ENCODE data around the gene SORCS2.
A peak's percentile ranks its signal among the peaks of the same experiment; 100 is the strongest.

Gene SORCS2

DNA sequence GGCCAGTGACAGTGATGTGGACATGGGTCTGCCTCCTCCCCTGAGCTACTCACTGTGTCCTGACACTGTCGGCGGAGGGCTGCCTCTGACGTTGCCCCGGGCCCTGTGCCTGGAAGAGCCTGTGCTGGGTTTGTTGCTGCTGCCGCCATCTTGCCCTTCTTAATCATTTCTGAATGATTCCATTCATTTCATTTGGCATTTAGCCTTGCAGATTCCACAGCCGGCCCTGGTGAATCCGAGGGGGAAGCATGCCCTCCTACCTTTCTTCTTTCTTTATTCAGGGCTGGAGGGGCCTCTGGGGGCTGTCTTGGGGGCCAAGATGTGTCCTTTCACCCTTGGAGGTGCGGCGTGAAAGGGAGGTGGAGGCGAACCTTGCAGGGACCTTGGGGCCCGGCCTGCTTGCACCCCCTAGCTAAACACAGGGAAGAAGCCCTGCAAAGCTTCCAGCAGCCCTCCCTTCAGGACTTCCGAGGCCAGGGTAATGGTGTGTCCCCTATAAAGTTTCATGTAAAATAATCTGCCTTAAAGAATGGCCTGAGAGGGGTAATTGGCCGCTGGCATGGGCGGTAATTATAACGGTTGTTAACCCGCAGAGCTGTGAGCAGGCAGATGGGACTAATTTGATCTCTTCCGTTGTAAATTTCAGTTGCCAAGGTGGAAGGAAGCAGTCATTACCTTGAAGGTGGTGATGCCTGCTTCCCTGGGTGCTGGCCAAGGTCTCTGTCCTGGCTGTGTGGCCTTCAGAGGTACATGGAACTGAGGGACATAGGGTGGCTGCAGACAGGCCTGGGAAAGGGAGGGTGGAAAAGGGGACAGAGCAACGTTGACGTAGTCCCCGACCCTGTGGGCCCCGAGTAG is 150.1 kb downstream of the SORCS2 start:
- DNase-seq, result peak; percentile 71

DNA sequence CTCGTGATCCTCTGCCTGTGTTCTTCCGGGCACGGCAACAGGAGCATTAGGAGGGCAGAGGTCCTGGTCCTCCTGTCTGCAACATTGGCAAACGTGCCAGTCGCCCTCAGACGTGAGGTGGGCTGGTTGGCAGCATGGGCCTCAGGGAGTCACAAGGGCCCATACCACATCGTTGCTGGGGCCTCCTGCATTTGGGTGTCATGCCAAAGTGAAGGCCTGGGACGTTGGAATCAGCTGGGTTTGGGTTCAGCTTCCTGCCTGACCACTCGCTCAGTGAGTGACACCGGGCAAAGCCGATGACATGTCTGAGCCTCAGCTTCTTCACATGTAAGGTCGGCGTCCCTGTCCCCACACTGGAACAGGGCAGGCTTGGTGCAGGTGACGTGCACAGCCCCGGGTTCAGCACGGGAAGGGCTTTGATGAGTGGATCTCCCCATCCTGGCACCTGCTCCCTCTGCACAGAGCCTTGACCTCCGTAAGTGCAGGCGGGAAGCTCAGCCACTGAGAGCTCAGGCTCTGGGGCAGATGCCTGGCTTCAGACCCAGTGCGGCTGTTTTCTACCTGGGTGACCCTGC is 150.8 kb downstream of the SORCS2 start:
- no peak for DNase-seq

DNA sequence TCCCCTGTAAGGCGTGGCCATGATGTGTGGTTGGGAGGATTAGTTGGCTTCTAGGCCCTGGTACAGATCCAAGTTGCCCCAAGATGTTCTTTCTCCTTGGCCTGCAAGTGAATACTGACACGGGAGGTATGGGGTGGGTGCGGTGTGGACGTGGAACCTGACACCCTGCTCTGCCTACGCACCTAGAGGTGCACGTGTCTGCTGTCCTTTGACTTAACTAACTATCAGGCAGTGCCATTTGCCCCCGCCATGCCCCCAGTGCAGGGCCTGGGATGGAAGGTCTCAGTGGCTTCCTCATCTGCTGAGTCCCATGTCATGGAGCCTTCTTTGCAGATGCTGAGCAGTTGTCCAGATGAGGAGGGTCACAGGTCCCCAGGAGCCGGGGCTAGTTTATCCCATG is 151.6 kb downstream of the SORCS2 start:
- no peak for DNase-seq

- no peak for DNase-seq
Measured at GRCh38 chr4:7344636-7345155, 152.4 kb downstream of the SORCS2 start.

GRCh38 chr4:7347981-7348380 is 155.6 kb downstream of the SORCS2 start:
- DNase-seq, result no peak

- no peak for DNase-seq
Measured at GRCh38 chr4:7348946-7349900, 156.9 kb downstream of the SORCS2 start.

- no peak for DNase-seq
Measured at GRCh38 chr4:7350396-7350795, 158.1 kb downstream of the SORCS2 start.

GRCh38 chr4:7351014-7351413 is 158.7 kb downstream of the SORCS2 start:
- DNase-seq, result peak; percentile 82

DNA sequence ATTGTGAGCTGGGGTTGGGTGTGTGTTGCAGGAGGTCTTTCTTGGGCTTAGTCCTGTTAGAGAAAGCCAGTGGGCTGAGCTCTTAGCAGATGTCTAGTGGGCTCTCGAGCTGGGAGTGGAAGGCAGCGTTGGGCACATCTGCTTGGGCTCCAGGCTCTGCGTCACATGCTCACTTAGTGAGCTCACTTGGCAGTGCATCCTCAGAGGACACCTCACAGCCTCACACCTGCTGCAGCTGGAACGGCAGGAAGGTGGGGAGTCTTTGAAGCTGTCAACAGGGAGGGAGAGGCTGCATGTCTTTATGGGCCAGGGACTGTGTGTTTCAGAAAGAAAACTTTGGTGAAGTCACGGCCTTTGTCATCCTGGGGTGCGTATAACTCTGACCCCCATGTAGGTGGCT is 160.1 kb downstream of the SORCS2 start:
- no peak for DNase-seq

GRCh38 chr4:7353046-7353790 is 160.9 kb downstream of the SORCS2 start:
- DNase-seq, result no peak

DNA sequence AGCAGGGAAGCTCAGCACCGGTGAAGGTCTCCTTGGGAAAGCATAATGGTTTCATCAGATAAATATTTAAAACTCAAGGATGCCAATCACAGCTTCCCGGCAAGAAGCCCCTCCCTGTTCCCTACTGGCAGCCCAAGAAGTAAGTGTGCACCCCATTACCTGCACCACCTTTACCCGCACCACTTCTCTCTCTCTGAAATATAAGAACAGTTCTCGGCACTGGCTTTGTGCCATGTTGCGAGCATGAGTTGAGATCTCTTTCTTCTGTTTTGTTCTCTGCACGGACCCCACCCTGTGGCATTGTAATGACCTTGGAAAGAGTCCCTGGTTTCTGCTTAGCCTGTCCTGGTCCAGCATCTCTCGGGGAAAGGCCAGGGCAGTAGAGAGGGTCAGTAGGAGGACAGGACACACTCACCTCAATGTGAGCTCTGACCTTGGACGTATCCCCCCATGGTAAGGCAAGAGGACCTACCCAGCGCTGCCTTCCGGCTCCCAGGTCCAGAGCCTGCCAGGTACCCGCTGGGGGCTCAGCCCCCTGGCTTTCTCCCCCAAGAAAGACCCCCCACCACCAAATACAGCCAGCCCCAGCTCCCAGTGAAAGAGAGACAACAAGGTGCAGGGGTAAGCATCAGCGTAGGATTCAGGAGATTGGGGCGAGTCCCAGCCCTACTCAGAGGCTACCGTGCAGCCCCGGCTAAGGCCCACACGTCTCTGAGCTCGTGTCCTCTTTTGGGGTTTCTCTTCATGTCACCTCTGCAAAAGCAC is 161.7 kb downstream of the SORCS2 start:
- DNase-seq, result no peak

DNA sequence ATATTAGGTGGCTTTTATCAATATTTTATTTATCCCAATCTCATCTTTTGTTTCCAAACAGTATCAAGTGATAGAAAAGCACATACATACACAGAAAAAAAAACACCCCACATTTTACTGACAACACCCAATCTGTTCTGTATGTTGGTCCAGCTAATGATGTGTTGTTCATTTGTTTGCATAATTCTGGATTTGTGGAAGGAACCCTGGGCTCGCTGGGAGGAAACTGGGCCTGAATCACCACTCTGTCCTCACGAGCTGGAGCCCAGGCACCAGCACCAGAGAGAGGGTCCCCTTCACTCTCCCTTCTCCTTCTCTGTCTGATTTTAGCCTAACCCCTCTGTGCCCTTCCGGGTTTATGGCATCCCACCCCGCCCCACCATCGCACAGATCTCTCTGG is 162.6 kb downstream of the SORCS2 start:
- no peak for DNase-seq

- DNase-seq, result no peak
Measured at GRCh38 chr4:7355795-7356194, 163.5 kb downstream of the SORCS2 start.

GRCh38 chr4:7356667-7357310 is 164.5 kb downstream of the SORCS2 start:
- no peak for DNase-seq

GRCh38 chr4:7357323-7357722 is 165.0 kb downstream of the SORCS2 start:
- no peak for DNase-seq

- no peak for DNase-seq
Measured at GRCh38 chr4:7358100-7358735, 165.9 kb downstream of the SORCS2 start.

DNA sequence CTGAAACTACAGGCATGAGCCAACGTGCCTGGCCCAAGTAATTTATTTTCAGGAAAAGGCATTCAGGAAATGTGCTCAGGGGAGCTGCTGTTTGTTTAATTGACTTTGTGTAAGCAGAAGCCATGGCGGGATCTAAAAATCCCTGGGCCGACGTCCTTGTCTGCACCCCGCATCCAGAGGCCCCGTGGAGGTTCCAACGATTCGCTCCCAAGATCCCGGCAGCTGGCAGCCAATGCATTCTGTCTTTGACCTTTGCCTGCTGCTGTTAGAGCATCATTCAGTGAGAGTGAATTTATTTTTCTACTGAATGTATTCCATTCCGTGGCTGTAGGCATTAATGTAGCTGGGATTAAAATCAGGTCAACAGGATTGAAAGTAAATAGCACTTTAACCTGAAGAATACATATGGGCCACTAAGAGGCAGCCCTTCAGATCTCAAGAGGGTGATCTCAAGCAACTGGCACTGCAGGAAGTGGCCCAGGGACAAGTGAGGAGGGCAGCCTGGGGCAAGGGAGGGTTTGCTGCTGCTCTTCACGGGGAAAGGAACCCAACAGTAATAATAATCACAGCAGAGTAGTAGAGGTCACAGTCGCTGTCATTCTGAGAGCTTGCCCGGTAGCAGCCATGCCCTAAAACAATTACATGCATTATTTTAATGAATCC is 167.2 kb downstream of the SORCS2 start:
- DNase-seq, result no peak

- DNase-seq, result no peak
Measured at GRCh38 chr4:7360806-7361205, 168.5 kb downstream of the SORCS2 start.

- DNase-seq, result peak; percentile 26
Measured at GRCh38 chr4:7361280-7361895, 169.1 kb downstream of the SORCS2 start.

DNA sequence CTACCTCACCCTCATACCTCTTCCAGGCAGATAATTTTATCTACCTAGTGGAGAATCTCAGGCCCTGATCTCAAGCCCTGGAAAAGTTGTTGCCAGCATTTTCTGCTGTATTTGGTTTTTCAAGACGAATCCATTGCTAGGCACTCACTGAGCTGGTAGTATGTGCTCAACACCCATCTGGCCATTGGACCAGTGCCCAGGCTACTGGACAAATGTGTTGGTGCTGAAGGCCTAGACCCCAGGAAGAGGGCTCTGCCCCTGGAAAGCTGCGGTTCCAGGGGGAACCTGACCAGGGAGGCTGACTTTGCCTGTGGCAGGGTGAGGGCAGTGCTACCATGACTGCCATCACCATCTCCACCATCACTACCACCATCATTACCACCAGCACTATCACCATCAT is 170.0 kb downstream of the SORCS2 start:
- DNase-seq, result no peak
